ENCODE data around the gene KDM6B. TPM values are rescaled to one million over a fixed set of nuclear protein-coding genes. Genes with fewer than 3 reads are reported as not detected.

The KDM6B gene
- total RNA-seq, 1 donor from 2014 or later, result 46.1 TPM

DNA sequence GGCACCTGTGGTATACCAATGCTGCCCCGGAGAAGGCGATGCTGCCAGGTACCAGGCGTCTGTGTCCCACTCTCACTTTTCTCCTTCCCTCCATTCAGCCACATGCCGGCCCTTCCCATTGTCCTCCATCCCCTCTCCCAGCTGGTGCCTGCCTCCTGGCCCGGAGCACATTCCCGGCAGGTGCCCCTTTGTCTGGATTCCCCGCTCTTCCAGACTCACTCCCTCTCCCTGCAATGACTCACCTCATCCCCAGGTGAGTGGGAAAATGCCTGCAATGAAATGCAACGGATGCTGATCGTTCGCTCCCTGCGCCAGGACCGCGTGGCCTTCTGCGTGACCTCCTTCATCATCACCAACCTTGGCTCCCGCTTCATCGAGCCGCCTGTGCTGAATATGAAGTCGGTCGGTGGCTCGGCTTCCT lies 10.4 kb upstream of the KDM6B start:
- no peak for ATAC-seq
- Histone ChIP-seq H3K36me3 (no peaks in the 10 kb centered on the region), H3K4me3 (no peak overlapping the region), H3K27ac (no peak overlapping the region), H3K9me3 (no peaks in the 10 kb centered on the region), H3K27me3 (ENCODE audit: low read depth) (no peaks in the 10 kb centered on the region), H3K4me1 (no peaks in the 10 kb centered on the region)
- no peak for DNase-seq
- intact Hi-C loops (cut with DNase I), result no loop called here
- TF ChIP-seq, protein P1, sequence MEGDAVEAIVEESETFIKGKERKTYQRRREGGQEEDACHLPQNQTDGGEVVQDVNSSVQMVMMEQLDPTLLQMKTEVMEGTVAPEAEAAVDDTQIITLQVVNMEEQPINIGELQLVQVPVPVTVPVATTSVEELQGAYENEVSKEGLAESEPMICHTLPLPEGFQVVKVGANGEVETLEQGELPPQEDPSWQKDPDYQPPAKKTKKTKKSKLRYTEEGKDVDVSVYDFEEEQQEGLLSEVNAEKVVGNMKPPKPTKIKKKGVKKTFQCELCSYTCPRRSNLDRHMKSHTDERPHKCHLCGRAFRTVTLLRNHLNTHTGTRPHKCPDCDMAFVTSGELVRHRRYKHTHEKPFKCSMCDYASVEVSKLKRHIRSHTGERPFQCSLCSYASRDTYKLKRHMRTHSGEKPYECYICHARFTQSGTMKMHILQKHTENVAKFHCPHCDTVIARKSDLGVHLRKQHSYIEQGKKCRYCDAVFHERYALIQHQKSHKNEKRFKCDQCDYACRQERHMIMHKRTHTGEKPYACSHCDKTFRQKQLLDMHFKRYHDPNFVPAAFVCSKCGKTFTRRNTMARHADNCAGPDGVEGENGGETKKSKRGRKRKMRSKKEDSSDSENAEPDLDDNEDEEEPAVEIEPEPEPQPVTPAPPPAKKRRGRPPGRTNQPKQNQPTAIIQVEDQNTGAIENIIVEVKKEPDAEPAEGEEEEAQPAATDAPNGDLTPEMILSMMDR (IDR thresholded peaks at IDR 0.05), result no peak

DNA sequence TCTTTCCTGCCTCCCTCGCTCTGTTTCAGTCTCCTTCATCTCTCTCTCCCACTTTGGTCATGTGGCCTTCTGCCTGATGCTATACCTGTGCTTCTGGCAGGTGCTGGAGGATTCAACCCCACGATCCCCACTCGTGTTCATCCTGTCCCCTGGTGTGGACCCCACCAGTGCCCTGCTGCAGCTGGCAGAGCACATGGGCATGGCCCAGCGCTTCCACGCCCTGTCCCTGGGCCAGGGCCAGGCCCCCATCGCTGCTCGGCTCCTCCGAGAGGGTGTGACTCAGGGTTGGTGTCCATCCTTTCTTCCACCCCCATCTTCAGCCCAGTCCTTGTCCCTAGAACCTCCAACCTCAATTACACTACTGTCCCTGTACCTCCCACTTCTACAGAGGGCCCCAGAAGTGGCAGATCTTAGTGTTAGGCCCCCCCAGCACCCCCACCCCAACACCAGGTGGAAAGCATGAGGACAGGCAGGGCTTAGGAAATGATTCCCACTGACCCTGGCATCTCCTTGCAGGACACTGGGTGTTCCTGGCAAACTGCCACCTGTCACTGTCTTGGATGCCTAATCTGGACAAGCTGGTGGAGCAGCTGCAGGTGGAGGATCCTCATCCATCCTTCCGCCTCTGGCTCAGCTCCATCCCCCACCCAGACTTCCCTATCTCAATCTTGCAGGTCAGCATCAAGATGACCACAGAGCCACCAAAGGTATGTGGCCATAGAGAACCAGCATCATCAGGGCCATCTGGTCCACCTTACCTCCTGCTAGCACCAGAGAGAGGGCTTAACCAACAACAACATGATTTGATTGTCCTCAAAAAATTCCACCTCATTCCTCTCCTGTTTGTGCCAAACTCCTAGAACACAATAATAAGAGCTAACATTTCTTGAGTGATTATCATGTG lies 9.7 kb upstream of the KDM6B start:
- TF ChIP-seq, protein P1 (IDR thresholded peaks at IDR 0.05), result no peak
- H3K27ac ChIP-seq, result no peak overlapping the region
- no peaks in the 10 kb centered on the region for H3K4me1 ChIP-seq
- intact Hi-C loops (cut with DNase I), result no loop called here
- no peaks in the 10 kb centered on the region for H3K9me3 ChIP-seq
- no peak overlapping the region for H3K4me3 ChIP-seq
- no peak for ATAC-seq
- H3K36me3 ChIP-seq, result no peaks in the 10 kb centered on the region
- H3K27me3 ChIP-seq (ENCODE audit: low read depth), result peaks cover 3% of the 10 kb centered on the region
- DNase-seq, result no peak

DNA sequence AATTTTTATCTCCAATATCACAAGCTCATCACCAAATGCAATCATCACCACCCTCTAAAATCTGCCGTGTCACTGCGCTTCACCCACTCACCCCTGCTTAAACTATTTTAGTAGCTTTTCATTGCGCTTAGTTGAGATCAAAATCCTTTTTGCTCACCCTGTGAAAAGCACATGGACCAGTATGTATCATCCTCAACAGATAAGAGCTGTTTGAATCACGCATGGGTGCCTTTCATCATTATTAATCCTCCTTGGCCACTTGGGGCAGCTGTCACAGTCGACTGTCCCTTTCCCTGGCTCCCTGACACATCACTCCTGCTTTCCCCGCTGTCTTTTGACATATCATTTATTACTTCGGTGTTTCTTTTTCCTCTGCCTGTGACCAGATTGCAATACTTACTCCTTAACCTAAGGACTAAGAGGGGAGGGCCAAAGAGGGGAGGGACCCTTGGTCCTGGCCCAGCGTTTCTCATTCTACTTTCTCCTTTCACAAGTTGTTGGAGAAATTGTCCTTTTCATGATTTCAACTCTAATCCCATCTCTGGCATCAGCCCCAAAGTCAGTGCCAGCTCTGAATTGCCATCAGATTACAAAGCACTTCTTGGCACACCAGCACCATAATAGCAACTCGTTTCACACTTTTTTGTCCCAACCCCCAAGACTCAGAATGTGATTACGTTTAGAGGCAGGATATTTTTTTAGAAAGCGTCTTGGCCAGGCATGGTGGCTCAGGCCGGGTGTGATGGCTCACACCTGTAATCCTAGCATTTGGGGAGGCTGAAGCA lies 8.6 kb upstream of the KDM6B start:
- ATAC-seq (no peak), DNase-seq (no peak)
- Histone ChIP-seq H3K36me3 (no peaks in the 10 kb centered on the region), H3K9me3 (no peaks in the 10 kb centered on the region), H3K27ac (no peak overlapping the region), H3K27me3 (ENCODE audit: low read depth) (peaks cover 3% of the 10 kb centered on the region), H3K4me1 (no peaks in the 10 kb centered on the region), H3K4me3 (no peak overlapping the region)
- intact Hi-C loops (cut with DNase I), result no loop called here
- TF ChIP-seq, protein P1 (IDR thresholded peaks at IDR 0.05), result no peak

DNA sequence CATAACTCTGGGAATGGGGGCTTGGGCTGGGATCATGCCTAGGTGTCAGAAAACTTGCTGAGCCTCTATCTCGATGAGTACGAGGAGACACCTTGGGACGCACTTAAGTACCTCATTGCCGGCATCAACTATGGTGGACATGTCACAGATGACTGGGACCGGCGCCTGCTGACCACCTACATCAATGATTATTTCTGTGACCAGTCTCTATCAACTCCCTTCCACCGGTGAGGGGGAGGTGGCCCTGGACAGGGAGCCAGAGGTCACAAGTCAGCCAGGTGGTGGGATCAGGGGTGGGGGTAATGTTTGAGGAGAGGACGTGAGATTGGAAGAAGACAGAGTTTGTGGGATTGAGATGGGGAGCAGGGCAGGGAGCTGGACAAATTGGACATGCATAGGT lies 3.4 kb upstream of the KDM6B start:
- Histone ChIP-seq H3K4me3 (no peak overlapping the region), H3K36me3 (no peaks in the 10 kb centered on the region), H3K27ac (no peak overlapping the region), H3K9me3 (no peaks in the 10 kb centered on the region), H3K27me3 (ENCODE audit: low read depth) (peaks cover 3% of the 10 kb centered on the region), H3K4me1 (no peaks in the 10 kb centered on the region)
- no peak for ATAC-seq
- TF ChIP-seq, protein P1 (IDR thresholded peaks at IDR 0.05), result no peak
- intact Hi-C loops (cut with DNase I), result no loop called here
- DNase-seq, result no peak

DNA sequence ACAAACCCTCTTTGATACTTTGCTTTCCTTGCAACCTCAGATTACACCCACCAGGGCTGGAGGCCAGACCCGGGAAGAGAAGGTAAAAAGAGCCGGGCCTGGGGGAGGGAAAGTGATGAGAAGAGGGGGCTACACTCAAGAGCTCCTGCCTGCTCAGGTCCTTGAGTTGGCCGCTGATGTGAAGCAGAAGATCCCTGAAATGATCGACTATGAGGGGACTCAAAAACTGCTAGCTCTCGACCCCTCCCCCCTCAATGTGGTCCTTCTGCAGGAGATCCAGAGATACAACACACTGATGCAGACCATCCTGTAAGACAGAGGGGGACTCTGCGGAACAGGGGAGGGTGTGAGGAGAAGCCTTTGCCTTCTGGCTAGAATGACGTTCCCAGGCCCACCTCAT lies 2.8 kb upstream of the KDM6B start:
- Histone ChIP-seq H3K36me3 (no peaks in the 10 kb centered on the region), H3K9me3 (no peaks in the 10 kb centered on the region), H3K27ac (no peak overlapping the region), H3K4me3 (no peak overlapping the region), H3K4me1 (no peaks in the 10 kb centered on the region), H3K27me3 (ENCODE audit: low read depth) (peaks cover 3% of the 10 kb centered on the region)
- TF ChIP-seq, protein P1 (IDR thresholded peaks at IDR 0.05), result no peak
- ATAC-seq, result no peak
- DNase-seq, result no peak
- intact Hi-C loops (cut with DNase I), result no loop called here
